ENCODE data around the gene DAAM2. TPM values are rescaled to one million over a fixed set of nuclear protein-coding genes. Genes with fewer than 3 reads are reported as not detected.

The DAAM2 gene
- total and polyA plus RNA-seq, 12 donors = 6.0 to 25.9 (median 12.2) TPM

GRCh38 chr6:39848171-39848570, 56.0 kb downstream of the DAAM2 start:
- no peaks in the 10 kb centered on the region for H3K9me3 ChIP-seq
- DNase-seq (no peak), ATAC-seq (no peak)
- no peaks in the 10 kb centered on the region for H3K36me3 ChIP-seq
- intact Hi-C loops (cut with DNase I) = no loop called here
- H3K4me1 ChIP-seq = peaks cover 6 to 82% (median 67%) of the 10 kb centered on the region in 9 donors
- WGBS, 2 donors = 66 to 81% methylated on average over 4 of the region's 4 CpGs
- TF ChIP-seq, protein P1, sequence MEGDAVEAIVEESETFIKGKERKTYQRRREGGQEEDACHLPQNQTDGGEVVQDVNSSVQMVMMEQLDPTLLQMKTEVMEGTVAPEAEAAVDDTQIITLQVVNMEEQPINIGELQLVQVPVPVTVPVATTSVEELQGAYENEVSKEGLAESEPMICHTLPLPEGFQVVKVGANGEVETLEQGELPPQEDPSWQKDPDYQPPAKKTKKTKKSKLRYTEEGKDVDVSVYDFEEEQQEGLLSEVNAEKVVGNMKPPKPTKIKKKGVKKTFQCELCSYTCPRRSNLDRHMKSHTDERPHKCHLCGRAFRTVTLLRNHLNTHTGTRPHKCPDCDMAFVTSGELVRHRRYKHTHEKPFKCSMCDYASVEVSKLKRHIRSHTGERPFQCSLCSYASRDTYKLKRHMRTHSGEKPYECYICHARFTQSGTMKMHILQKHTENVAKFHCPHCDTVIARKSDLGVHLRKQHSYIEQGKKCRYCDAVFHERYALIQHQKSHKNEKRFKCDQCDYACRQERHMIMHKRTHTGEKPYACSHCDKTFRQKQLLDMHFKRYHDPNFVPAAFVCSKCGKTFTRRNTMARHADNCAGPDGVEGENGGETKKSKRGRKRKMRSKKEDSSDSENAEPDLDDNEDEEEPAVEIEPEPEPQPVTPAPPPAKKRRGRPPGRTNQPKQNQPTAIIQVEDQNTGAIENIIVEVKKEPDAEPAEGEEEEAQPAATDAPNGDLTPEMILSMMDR (IDR thresholded peaks at IDR 0.05) = no peak
- H3K27ac ChIP-seq = peak overlapping the region in 6 of 10 donors; percentile 11 to 55 (median 38)
- H3K4me3 ChIP-seq = peak overlapping the region in 3 of 10 donors; percentile 7 to 30 (median 8)
- no peaks in the 10 kb centered on the region for H3K27me3 ChIP-seq

DNA sequence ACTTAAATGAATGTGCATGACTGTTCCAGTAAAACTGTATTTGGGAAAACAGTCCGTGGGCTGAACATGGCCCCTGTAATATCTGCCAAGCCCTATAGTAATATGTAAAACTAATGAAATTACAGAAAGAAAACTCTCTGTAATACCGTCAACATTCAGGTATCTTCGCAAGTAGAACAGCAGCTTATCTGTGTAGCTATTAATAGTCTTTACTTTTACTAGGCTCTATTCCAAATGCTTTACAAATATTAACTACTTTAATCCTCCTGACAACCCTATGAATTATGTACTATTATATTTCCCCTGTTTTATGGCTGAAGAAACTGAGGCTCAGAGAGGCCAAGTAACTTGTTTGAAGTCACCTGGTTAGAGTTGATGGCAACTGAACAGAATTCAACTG, 57.1 kb downstream of the DAAM2 start:
- H3K27ac ChIP-seq = peak overlapping the region in 5 of 10 donors; percentile 16 to 55 (median 39)

GRCh38 chr6:39849764-39850163, 57.6 kb downstream of the DAAM2 start:
- Histone ChIP-seq H3K9me3 (no peaks in the 10 kb centered on the region), H3K36me3 (no peaks in the 10 kb centered on the region), H3K27me3 (no peaks in the 10 kb centered on the region), H3K4me3 (no peak overlapping the region), H3K27ac (peak overlapping the region in 5 of 10 donors; percentile 33 to 55 (median 39)), H3K4me1 (peaks cover 6 to 84% (median 62%) of the 10 kb centered on the region in 9 donors)
- no peak for ATAC-seq
- 52 to 56% methylated on average over 6 of the region's 6 CpGs for WGBS, 2 donors
- DNase-seq = no peak
- intact Hi-C loops (cut with DNase I) = no loop called here
- TF ChIP-seq, protein P1 (IDR thresholded peaks at IDR 0.05) = no peak

More for the DNA sequence above, 57.1 kb downstream of the DAAM2 start:
- Histone ChIP-seq H3K4me1 (peaks cover 6 to 80% (median 62%) of the 10 kb centered on the region in 9 donors), H3K27me3 (no peaks in the 10 kb centered on the region), H3K9me3 (no peaks in the 10 kb centered on the region), H3K36me3 (no peaks in the 10 kb centered on the region), H3K4me3 (peak overlapping the region in 4 of 10 donors; percentile 6 to 30 (median 12))
- DNase-seq (no peak), ATAC-seq (no peak)
- TF ChIP-seq, protein P1 (IDR thresholded peaks at IDR 0.05) = no peak
- intact Hi-C loops (cut with DNase I) = no loop called here
- WGBS, 2 donors = 49 to 52% methylated on average over 3 of the region's 3 CpGs

DNA sequence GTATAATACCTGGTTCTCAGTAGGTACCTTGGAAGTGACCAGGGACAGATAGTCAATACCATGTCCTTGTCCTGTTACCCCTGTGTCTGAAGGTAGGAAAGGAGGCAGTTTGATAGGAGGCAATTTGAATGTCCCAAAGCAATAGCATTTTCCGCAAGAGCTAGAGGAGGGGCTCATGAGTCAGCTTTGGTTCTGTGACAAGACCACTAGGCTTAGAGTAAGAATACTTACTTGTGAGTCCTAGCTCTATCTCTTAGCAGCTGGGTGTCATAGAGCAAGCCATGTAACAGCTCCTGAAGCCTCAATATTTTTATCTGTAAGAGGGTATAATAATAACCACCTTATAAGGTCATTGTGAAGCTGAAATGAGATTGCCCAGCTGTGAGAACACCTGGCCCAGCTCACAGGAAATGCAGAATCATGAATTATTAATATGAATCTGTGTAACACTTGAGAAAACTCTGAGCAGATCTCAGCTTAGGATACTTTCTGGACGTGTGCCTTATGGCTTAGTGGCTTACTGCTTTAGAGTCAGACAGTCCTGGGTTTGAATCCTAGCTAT, 58.6 kb downstream of the DAAM2 start:
- Histone ChIP-seq H3K4me1 (peaks cover 6 to 95% (median 62%) of the 10 kb centered on the region in 9 donors), H3K36me3 (no peaks in the 10 kb centered on the region), H3K9me3 (no peaks in the 10 kb centered on the region), H3K4me3 (no peak overlapping the region), H3K27ac (peak overlapping the region in 5 of 10 donors; percentile 17 to 55 (median 39)), H3K27me3 (no peaks in the 10 kb centered on the region)
- intact Hi-C loops (cut with DNase I) = no loop called here
- ATAC-seq (peak in 2 of 8 donors; percentile 6 to 18), DNase-seq (no peak)
- TF ChIP-seq, protein P1 (IDR thresholded peaks at IDR 0.05) = no peak
- 51 to 59% methylated on average over 2 of the region's 2 CpGs for WGBS, 2 donors
